HG02973 (cell line): ENCODE measurements around the gene EIF4ENIF1.
A peak's percentile ranks its signal among the peaks of the same experiment; 100 is the strongest.
"Not testable (repeated sequence)": the region's sequence is repeated elsewhere in the genome, so short reads cannot be mapped to it uniquely, and the experiment has no call there.

ENCODE experiments used
- ATAC-seq: cut with Tn5 transposase; IDR thresholded peaks from one replicate; pipeline ENCODE4 v1.9.1; 2021; ENCODE audit warnings: moderate library complexity; ENCODE audit not compliant: unreplicated experiment

The EIF4ENIF1 gene

DNA sequence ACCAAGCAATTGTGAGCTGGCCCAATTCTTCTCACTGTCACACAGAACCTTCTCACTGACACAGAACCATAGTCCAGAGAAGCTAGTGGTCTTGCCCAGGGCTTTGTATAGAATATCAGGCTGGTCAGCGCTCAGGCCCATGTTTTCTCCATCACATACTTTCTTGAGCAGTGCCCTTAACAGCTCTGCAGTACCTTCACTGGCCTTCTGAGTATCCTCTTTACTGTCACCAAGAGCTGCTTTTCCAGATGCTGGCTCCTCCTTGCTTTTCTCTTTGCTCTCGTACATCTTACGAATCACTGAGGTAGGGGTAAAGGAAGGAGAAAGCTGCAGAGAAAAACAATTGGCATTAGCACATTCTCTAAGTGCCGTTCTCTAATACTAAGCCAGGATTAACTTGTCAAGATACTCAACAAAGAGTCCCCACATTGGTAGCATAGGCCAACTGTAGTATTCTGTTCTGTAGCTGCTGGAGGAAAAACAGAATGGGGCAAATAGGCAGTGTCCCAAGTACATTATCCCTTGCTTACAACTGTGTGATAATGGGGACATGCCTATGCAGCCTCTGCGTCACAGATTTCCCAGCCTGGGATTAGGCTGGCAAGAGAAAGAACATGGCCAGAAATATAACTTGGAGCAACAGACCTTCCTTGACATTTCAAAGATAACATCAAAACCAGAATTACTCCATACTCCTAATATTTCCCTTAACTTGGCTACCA lies 46.7 kb downstream of the EIF4ENIF1 start:
- no peak for ATAC-seq

DNA sequence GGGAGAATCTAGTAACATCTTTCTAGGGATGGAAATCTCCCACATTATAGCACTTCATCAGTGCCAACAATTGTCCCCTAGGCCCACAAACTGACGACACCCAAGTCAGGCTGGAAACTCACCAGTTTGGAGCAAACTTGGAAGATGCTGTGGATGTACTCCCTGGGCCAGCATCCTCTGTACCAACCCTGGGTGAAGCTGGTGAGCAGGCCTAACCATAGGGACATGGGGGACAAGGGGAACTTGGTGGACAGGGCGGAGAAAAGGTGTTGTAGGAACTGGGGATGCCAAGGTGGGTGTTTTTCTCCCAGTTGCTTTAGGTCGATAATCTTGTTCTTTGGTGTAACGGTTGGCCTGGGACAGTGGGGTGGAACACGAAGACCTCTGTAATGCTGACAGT lies 48.0 kb downstream of the EIF4ENIF1 start:
- no peak for ATAC-seq

DNA sequence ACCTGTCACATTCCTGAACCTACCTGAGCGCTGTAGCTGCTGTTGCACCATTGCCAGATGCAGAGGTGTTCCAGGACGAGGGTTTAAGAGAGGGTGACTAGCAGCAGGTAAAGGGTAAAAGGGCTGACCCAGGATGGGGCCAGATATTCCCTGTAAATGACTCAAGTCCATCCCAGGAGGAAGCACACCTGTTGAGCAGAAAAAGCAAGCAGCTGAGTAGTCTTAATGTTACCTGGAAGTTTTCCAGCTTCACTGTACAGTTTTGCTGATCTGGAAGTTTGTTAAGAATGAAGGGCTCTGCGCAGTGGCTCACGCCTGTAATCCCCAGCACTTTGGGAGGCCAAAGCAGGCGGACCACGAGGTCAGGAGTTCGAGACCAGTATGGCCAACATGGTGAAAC lies 49.0 kb downstream of the EIF4ENIF1 start:
- ATAC-seq: no peak

GRCh38 chr22:31439808-31440207 lies 49.8 kb downstream of the EIF4ENIF1 start:
- no peak for ATAC-seq

DNA sequence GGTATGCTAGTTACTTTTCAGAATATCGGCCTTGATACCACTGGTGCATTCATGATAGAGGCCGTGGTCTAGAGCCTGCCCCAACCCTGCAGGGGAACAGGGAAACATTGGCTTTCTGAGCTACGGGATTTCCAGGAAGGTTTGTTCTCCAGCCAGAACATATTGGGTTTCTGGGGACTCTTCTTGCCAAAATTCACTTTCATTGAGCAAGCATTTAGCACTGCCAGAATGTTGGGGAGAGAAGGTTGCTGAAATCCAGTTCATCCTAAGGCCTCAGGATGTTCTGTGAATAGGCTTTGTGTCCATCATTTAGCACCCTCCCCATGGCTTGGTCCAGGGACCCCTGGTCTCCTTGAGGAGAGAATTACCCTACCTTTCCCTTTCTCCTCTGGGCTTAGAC lies 53.5 kb downstream of the EIF4ENIF1 start:
- ATAC-seq: no peak

DNA sequence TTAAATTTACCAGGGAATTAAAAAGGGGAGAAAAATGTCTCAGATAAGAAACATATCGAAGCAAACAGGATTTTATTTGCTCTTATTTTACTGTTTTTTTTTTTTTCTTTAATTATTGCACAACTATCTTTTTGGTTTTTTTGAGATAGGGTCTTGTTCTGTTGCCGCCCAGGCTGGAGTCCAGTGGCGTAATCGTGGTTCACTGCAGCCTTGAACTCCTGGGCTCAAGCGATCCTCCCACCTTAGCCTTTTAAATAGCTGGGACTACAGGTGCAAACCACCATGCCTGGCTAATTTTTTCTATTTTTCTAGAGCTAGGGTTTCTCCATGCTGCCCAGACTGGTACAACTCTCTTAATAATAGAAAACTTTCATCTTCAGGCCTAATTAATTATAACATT lies 57.7 kb downstream of the EIF4ENIF1 start:
- ATAC-seq: no peak

- no peak for ATAC-seq
Observed at GRCh38 chr22:31425331-31426050, 64.2 kb downstream of the EIF4ENIF1 start.

DNA sequence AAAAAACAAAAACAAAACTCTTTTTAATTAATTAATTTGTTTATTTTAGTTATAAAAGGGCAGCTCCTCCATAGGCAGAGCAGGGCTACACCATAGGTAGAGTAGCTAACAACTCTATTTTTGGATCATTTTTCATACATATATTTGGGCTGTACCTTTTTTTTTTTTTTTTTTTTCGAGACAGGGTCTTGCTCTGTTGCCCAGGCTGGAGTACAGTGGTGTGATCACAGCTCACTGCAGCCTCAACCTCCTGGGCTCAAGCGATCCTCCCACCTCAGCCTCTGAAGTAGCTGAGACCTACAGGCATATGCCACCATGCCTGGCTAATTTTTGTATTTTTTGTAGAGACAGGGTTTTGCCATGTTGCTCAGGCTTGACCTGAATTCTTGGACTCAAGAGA lies 87.3 kb downstream of the EIF4ENIF1 start:
- ATAC-seq: not testable (repeated sequence)

GRCh38 chr22:31400023-31400397 lies 89.6 kb downstream of the EIF4ENIF1 start:
- no peak for ATAC-seq

DNA sequence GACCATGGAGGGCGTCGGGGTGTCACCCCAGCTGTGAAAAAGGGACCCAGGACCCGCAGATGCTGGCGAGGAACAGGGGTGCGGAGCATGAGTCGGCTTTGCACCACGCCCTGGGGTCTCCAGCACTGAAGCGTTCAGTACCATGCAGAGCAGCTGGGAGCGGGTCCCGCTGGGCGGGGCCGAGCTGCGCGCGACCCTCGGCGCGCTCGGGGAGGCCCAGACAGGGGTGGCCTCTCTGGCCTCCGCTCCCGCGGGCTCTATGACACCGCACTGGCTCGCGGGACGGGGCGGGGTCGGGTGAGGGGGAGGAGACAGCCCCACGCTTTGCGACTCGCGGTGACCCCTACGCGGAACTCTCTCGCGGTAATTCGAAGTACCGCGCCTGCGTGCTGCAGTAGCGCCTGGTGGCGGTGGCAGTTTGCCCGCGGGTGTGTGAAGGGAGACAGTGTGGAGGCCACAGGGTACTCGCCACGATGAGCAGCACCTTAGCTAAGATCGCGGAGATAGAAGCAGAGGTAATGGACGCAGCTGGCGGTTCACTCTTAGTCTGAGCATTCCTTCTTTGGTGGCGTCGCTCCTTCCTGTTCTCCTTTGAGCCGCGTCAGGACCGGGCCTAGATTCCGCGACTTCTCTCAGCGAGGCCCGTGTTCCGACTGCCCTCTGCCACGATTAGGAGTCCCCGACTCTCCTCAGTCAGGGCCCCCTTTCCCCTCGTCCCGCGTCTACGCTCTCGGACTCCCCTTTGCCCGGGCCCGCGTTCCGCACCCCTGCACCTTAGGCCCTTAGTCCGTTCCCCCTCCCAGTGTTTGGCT lies 90.2 kb downstream of the EIF4ENIF1 start, which contains the start of gene DRG1:
DRG1 (plus strand) TSS at position 394 of the 812 bp plus-strand sequence; CDS start at position 474, 80 bp downstream.
- ATAC-seq: peak; percentile 89

DNA sequence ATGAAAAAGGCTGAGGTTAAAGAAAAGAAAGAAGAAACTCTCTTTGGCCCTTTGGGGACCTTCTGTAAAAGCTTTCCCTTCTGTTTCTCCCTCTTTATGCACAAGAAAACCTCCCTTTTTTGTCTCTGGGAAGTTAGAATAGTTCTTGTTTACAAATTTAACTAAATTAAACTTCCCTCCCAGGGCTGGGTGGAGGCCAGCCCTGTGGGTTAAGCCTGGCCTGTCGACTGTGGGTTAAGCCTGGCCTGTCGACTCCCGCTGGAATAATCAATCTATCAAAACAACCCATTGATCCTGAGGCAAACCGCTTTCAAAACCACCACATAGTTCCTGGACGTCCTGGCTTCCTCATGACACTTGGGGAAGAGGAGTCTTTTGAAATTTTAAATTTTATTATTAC lies 91.4 kb downstream of the EIF4ENIF1 start:
- no peak for ATAC-seq

GRCh38 chr22:31394326-31394725 lies 95.3 kb downstream of the EIF4ENIF1 start:
- ATAC-seq: no peak

DNA sequence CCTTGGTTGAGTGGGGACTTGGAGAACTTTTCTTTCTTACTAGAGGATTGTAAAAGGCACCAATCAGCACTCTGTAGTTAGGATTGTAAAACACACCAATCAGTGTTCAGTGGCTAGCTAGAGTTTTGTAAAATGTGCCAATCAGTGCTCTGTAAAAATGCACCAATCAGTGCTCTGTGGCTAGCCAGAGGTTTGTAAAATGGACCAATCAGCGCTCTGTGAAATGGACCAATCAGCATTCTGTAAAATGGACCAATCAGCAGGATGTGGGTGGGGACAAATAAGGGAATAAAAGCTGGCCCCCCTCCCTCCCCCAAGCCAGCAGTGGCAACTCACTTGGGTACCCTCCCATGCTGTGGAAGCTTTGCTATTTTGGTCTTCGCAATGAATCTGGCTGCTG lies 95.7 kb downstream of the EIF4ENIF1 start:
- ATAC-seq: no peak
